Esophagus (tissue), 2 donors: ENCODE data around the gene GSTA5. TPM values are rescaled to one million over a fixed set of nuclear protein-coding genes. Genes with fewer than 3 reads are reported as not detected.
"Not testable (repeated sequence)": the region's sequence is repeated elsewhere in the genome, so short reads cannot be mapped to it uniquely, and the experiment has no call there.

Experiments used
- H3K27ac ChIP-seq, 2 donors: one replicate each; pipeline ENCODE4 v1.5.1; 2013; ENCODE audit warnings: low read depth in 2 of 2, mild to moderate bottlenecking in 2 of 2, inconsistent platforms in 1 of 2, low read length in 1 of 2, moderate library complexity in 1 of 2
- H3K27me3 ChIP-seq, 2 donors: one replicate each; pipeline ENCODE4 v1.6.1; 2013; ENCODE audit warnings: low read length in 2 of 2, control low read depth in 1 of 2, mild to moderate bottlenecking in 1 of 2; ENCODE audit not compliant: insufficient read depth in 2 of 2, control insufficient read depth in 1 of 2
- H3K36me3 ChIP-seq, 2 donors: one replicate each; pipeline ENCODE4 v1.6.1; 2013; ENCODE audit warnings: low read length in 1 of 2; ENCODE audit not compliant: control insufficient read depth in 2 of 2, insufficient read depth in 2 of 2
- H3K4me1 ChIP-seq, 2 donors: one replicate each; pipeline ENCODE4 v1.6.1; 2013; ENCODE audit warnings: low read length in 1 of 2; ENCODE audit not compliant: control insufficient read depth in 2 of 2, insufficient read depth in 2 of 2
- H3K4me3 ChIP-seq, 2 donors: one replicate each; pipeline ENCODE4 v1.5.1; 2013; ENCODE audit warnings: low read length in 2 of 2, mild to moderate bottlenecking in 2 of 2, low read depth in 1 of 2, moderate library complexity in 1 of 2
- H3K9me3 ChIP-seq, 2 donors: one replicate each; pipeline ENCODE4 v1.6.1; 2013; ENCODE audit warnings: mild to moderate bottlenecking in 2 of 2, low read depth in 1 of 2, low read length in 1 of 2, moderate library complexity in 1 of 2; ENCODE audit not compliant: control insufficient read depth in 2 of 2, insufficient read depth in 1 of 2
- WGBS, 2 donors: extraction: QIAGEN DNeasy Blood & Tissue Kit; methylation state at CpG; one replicate each; pipeline ENCODE4 v1.1.7; 2013; 5-methylcytosine and 5-hydroxymethylcytosine counted together
- polyA plus RNA-seq, 2 donors: library from polyadenylated mRNA; stranded (reverse); fragments of 200-250 nt; gene quantifications; one replicate each; pipeline ENCODE4 v1.2.3, GENCODE V29; 2013
- donor health status: healthy with polysubstance abuse.
- donor health status: Bipolar disorder and iron deficiency.

GSTA5 gene
- polyA plus RNA-seq, 2 donors: not detected

DNA sequence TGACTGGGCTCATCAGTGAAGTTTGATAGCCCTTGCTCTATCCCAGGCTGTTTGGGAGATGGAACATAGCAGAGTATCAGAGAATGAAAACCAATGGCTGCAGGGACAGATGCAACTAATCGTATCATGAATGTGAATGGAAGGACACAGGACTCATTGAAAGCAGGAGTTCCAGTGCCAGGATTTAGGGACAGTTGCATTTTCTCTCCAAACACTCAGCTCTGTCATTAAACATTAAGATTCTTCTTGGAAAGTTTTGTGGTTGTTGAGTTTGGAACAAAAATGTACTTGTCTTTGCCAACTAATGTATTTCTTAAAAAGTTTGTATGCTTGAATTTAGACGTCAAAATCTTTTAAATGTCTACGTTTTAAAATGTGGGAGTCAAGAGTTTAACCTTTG lies 31.0 kb upstream of the GSTA5 start:
- Histone ChIP-seq H3K27ac (peak overlapping the region in 1 of 2 donors; percentile 41), H3K4me1 (no peaks in the 10 kb centered on the region), H3K4me3 (no peak overlapping the region), H3K36me3 (no peaks in the 10 kb centered on the region), H3K27me3 (no peaks in the 10 kb centered on the region), H3K9me3 (no peaks in the 10 kb centered on the region)
- WGBS, 2 donors: 33 to 50% methylated on average over 3 of the region's 3 CpGs

DNA sequence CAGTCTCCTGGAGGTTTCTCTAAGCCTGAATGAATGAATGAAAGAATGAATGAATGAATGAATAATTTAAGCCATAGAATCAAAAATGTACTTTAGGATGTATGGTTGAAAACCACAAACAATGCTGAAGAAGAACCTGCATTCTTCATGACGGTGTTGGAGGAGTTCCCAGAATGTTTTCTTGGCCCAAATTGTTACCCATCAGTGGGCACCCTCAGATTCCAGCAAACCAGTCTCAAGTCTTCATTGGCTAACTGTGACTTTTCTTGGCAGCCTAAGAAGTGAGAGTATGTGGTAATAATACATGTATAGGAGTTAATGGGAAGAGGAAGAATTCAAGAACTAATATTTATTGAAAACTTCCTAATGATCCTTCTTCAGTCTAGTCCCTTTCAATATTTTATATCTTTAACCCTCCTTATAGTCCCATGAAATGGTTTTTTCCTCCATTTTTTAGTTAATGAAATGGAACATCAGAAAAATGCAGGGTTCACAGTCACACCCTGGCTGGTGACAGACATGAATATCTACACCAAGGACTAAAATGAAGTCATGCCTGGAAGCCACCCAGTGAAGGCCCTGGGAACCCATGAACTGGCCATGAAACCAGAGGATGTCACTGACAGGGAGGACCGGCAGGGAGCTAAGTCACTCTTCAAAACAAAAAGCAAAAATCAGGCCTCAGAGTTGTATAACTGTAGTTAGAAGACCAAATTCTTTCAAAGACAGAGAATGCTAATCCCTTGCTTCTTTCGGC lies 29.9 kb upstream of the GSTA5 start:
- not testable (repeated sequence) for H3K4me1 ChIP-seq, H3K27me3 ChIP-seq, H3K27ac ChIP-seq, H3K9me3 ChIP-seq, H3K4me3 ChIP-seq, H3K36me3 ChIP-seq
- WGBS, 2 donors: 70 to 76% methylated on average over 3 of the region's 3 CpGs

DNA sequence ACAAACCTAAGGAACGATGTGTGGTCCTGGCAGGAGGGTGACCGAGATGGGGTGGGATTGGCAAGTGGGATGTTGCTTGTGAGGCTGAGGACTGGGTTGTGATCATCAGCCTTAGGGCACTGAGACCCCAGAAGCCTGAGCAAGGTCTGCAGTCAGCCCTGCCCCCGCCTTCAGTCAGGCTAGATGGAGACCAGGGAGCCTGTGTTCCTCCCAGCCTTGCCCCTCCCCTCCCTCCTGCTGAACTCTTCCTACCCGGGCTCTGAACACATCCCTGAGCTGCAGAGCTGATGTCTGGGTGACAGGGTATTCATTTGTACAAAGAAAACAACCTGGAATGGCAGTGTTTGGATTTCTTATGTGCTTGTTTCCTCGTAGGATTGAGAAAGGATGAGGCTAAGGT lies 28.3 kb upstream of the GSTA5 start:
- WGBS, 2 donors: 71 to 74% methylated on average over 5 of the region's 5 CpGs
- not testable (repeated sequence) for H3K27ac ChIP-seq, H3K4me3 ChIP-seq

DNA sequence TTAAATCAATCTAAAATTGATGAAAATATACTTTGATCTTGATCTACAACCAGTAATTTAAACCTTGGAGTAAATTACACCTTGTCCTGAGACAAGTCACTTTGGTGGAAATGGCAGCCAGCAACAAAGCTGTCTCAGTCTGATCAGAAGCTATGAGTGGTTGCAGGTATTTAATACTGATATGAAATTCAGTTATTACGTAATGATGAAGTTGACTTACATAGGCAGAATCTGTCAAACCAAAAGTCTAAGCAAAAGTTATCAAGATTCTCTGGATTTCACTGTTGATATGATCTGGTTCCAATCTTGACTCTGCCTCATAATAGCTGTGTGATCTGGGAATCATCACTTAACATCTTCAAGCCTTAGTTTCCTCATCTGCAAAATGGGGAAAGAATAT lies 27.6 kb upstream of the GSTA5 start:
- Histone ChIP-seq H3K9me3 (no peaks in the 10 kb centered on the region), H3K4me3 (no peak overlapping the region), H3K27me3 (no peaks in the 10 kb centered on the region), H3K4me1 (no peaks in the 10 kb centered on the region), H3K36me3 (no peaks in the 10 kb centered on the region), H3K27ac (no peak overlapping the region)
- 89 to 91% methylated on average over 1 of the region's 1 CpG for WGBS, 2 donors

More for the DNA sequence above, 28.3 kb upstream of the GSTA5 start:
- H3K27me3 ChIP-seq, H3K36me3 ChIP-seq, H3K9me3 ChIP-seq, H3K4me1 ChIP-seq: not testable (repeated sequence)

DNA sequence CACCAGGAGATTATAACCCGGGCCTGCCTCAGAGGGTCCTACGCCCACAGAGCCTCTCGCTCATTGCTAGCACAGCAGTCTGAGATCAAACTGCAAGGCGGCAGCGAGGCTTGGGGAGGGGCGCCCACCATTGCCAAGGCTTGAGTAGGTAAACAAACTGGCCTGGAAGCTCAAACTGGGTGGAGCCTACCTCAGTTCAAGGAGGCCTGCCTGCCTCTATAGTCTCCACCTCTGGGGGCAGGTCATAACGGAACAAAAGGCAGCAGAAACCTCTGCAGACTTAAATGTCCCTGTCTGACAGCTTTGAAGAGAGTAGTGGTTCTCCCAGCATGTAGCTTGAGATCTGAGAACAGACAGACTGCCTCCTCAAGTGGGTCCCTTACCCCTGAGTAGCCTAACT lies 20.5 kb upstream of the GSTA5 start:
- H3K27ac ChIP-seq, H3K27me3 ChIP-seq, H3K36me3 ChIP-seq, H3K4me1 ChIP-seq, H3K4me3 ChIP-seq, H3K9me3 ChIP-seq: not testable (repeated sequence)
- WGBS, 2 donors: 65 to 66% methylated on average over 7 of the region's 7 CpGs

DNA sequence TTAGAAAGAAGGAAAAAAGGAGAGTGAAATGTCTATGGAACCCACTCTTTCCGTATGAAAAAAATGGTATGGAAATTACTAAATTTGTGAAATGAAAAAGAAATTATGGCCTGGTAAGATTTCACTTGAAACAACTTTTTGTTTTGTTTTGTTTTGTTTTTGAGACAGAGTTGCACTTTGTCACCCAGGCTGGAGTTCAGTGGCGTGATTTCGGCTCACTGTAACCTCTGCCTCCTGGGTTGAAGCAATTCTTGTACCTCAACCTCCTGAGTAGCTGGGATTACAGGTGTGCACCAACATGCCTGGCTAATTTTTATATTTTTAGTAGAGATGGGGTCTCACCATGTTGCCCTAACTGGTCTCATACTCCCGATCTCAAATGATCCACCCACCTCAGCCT lies 17.8 kb upstream of the GSTA5 start:
- Histone ChIP-seq H3K9me3 (no peaks in the 10 kb centered on the region), H3K4me1 (no peaks in the 10 kb centered on the region), H3K4me3 (no peak overlapping the region), H3K27ac (no peak overlapping the region), H3K36me3 (no peaks in the 10 kb centered on the region), H3K27me3 (no peaks in the 10 kb centered on the region)
- 89 to 96% methylated on average over 4 of the region's 4 CpGs for WGBS, 2 donors

DNA sequence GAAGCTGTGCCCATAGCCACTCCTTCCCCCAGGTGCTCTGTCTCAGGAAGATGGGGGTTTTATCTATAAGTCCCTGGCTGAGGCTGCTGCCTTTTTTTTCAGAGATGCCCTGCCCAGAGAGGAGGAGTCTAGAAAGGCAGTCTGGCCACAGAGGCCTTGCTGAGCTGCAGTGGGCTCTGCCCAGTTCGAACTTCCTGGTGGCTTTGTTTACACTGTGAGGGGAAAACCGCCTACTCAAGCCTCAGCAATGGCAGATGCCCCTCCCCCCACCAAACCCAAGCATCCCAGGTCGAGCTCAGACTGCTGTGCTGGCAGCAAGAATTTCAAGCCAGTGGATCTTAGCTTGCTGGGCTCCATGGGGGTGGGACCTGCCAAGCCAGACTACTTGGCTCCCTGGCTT lies 15.5 kb upstream of the GSTA5 start:
- H3K4me3 ChIP-seq, H3K27ac ChIP-seq: not testable (repeated sequence)
- WGBS, 2 donors: 5 to 10% methylated on average over 3 of the region's 3 CpGs

DNA sequence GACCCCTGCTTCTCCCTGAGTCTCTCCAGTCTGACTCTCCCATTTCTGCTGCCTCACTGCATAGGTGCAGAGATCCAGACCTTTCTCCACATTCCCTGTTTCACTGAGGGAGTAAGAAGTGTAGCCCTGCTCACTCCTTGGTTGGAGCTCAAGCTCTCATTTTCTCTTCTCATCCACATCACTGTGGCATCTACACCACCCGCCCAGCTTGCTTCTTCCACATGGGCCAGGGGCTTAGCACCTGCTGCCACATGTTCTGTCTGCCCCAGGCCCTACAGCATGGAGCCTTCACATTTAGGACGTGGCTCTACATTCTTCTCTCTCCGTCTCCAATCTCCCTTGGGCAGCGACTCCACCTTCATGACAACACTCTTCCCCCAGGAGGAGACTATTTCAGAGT lies 8.5 kb upstream of the GSTA5 start:
- H3K9me3 ChIP-seq: peaks cover 0 to 2% of the 10 kb centered on the region in 2 donors
- no peak overlapping the region for H3K4me3 ChIP-seq
- no peaks in the 10 kb centered on the region for H3K27me3 ChIP-seq
- WGBS, 2 donors: 90 to 91% methylated on average over 4 of the region's 4 CpGs
- H3K36me3 ChIP-seq: no peaks in the 10 kb centered on the region
- H3K27ac ChIP-seq: no peak overlapping the region
- H3K4me1 ChIP-seq: no peaks in the 10 kb centered on the region

More for the DNA sequence above, 15.5 kb upstream of the GSTA5 start:
- H3K36me3 ChIP-seq, H3K27me3 ChIP-seq, H3K4me1 ChIP-seq, H3K9me3 ChIP-seq: not testable (repeated sequence)

DNA sequence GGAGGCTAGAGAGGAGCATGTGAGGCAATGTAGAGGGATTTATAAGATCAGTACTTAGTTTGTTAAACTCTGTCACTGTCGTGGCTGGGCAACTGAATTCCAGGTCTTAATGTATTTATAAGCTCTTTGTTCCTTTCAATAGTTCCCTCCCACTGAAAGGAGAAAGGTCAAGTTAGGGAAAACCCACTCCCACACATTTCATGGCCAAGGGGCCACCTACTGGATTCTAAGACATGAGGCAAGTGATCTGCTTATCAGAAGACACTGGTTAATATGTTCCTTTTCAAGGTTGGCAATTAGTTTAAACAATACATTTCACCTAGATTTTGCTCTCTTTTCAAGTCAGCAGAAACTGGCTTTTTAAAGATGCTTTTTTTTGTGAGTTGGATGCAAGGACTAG lies 5.4 kb upstream of the GSTA5 start:
- no peaks in the 10 kb centered on the region for H3K36me3 ChIP-seq

DNA sequence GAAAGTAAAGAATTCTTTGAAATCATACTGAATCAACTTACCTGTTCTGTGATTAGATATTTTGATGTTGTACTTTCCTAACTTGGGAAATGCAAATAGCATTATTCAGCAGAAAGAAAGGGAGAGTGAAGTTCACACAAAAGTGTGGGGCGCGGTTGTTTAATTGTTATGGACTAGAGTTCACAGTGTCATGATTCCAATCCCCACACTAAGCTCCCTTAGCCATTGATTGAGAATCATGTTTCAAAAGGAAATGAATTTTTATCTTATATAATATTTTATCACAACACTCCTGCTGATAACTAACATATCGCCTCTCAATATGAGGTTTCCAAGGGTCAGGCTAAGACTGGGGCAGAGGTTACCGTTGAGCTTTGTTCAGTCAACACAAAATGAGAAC lies 3.0 kb upstream of the GSTA5 start:
- 70 to 93% methylated on average over 4 of the region's 4 CpGs for WGBS, 2 donors
- H3K27me3 ChIP-seq: no peaks in the 10 kb centered on the region
- H3K4me1 ChIP-seq: no peaks in the 10 kb centered on the region
- peaks cover 0 to 2% of the 10 kb centered on the region in 2 donors for H3K9me3 ChIP-seq
- H3K27ac ChIP-seq: no peak overlapping the region
- no peak overlapping the region for H3K4me3 ChIP-seq
- no peaks in the 10 kb centered on the region for H3K36me3 ChIP-seq

More for the DNA sequence above, 5.4 kb upstream of the GSTA5 start:
- H3K4me3 ChIP-seq: no peak overlapping the region
- H3K9me3 ChIP-seq: peaks cover 0 to 2% of the 10 kb centered on the region in 2 donors
- H3K27me3 ChIP-seq: no peaks in the 10 kb centered on the region
- no peak overlapping the region for H3K27ac ChIP-seq
- WGBS, 2 donors: 39 to 43% methylated on average over 1 of the region's 1 CpG
- H3K4me1 ChIP-seq: no peaks in the 10 kb centered on the region
